ENCODE results near the gene OXSM.

The OXSM gene

DNA sequence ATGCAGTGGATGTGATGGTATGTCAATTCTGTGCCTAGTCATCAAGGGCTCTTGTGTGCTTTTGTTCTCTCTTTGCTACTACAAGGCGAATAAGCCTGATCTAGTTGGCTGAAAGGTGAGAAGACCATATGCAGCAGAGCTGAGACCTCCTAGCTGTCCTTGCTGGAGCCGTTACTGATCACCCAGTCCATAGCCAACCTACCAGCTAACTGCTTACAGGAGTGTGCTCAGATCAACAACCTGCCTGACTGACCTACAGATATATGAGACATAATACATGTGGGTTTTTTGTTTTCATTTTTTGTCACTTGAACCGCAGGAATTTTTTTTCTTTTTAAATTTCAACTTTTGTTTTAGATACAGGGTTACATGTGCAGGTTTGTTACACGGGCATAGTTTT is 22.8 kb downstream of the OXSM start:
- no peak for DNase-seq

DNA sequence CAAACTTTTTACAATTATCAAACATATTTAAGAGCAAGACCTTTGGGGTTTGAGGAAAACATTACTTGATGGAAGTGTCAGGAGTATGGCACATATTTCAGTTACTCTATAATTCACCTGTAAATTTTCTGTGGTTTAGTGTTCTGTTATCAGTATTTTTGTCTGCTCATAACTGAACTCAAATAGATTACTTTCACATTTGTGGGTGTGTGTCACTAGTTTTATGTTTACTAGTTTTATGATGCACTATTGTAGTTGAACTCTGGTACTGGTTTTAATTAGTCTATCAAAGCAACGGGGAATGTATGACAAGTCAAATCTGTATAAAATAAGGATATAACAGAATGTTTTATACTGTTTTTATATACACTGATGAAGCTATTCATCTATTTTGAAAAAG is 27.2 kb downstream of the OXSM start:
- no peak for DNase-seq

DNA sequence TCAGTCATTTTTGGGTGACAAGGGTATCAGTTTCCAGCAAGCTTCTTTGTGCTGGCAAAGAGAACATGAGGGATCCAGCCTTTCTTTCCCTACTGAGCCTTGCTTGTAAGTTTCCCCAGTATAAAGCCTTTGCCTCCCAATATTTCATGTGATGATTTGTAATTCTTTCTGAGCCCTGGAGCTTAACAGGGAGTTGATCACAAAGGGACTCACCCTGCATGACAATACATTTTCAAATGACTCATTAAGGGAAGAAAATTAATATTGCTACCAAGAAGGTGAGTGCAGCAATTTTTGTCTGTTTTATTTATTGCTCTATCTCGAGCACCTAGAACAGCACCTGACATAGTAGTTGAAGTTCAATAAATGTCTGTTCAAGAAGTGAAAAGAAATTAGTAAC is 27.7 kb downstream of the OXSM start:
- DNase-seq: no peak

DNA sequence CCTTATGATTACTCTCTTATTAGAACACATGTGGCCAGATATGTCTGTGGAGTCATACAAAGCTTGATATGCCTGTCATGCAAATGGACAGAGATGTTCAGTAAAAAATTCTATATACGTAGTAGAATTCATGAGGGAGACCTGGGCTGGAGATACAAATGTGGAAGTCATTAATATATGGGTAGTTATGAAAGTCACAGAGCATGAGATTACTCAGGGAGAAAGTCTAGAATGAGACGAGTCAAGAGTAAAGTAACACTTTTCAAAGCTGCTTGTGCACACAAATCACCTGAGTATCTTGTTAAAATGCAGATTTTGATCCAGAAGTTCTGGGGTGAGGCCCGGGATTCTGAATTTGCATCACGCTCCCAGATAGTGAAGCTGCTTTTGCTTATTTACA is 28.4 kb downstream of the OXSM start:
- no peak for DNase-seq

DNA sequence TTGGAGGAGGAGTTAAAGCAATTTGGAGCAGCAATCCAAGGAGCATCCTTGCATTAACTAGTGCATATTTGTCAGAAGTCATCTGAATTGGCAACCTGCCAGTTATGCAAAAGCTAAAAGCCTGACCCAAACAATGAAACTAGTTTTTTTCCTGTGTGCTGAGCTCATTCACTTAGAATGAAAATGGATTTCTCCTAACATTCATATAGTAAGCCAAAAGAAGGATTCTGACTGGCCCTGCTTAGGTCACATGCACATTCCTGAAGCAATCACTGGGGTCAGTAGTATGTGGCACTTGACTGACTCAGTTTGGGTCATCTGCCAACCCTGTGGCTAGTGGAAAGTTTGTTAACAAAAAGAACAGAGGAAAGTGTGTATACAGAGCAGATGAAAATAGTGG is 30.5 kb downstream of the OXSM start:
- DNase-seq: no peak

DNA sequence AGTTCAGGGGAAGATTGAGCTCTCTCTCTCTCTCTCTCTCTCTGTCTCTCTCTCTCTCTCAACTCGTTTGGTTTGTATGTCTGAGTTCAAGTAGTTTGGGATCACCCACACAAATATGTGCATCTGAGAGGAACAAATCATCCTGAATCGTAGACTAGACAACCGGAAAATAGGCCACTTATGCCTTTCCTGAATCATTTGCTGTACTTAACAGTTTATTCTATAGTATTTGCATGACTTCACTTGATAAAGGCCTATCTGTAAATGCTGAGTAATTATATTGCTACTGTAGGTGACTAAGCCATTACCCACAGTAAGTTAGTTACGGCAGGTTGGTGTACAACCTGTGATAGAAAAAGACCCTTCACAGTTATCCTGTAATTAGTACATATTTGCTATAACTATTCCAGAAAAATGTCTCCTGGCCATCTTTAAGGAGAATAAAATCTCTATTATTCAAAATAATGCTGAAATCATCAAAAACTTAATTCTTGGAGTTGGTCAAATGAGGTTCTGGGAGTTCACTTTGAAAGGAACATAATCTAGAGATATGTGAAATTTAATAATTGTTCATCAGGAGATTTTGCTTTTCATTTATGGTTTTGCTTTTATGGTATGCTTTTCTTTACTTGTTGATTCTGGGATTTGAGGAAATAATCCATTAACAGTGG is 31.1 kb downstream of the OXSM start:
- no peak for DNase-seq

DNA sequence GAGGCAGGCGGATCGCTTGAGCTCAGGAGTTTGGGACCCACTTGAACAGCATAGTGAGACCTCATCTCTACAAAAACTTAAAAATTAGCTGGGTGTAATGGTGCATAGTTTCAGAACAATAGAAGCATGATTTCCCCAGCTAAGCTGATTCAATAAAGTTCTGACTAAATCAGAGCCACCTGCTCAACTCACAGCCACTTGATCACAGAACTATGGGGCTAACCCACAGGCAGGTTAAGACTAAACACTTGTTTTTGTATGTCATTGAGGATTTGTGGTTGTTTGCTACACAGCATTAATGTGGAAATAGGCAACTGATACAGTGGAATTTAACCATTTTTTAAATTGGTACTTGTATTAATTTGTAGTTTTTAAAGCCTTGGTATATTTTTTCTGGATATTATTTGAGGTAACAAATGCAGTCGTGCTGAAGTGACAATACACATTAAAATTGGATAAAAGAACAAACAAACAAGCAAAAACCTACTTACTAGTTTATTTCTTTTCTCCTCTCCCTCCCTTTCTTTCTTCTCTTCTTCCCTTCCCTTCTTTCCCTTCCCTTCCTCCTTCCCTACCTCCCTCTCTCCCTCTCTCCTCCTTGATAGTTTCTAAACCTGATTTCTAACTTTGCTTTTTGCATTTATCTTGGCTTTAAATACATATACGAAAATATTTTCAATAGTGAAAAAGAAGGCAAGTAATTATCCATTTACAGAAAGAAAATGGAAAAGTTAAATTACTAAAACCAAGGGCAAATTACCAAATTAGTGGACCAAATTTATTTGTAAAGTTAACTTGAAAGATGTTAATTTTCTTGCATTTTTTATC is 32.1 kb downstream of the OXSM start:
- no peak for DNase-seq

DNA sequence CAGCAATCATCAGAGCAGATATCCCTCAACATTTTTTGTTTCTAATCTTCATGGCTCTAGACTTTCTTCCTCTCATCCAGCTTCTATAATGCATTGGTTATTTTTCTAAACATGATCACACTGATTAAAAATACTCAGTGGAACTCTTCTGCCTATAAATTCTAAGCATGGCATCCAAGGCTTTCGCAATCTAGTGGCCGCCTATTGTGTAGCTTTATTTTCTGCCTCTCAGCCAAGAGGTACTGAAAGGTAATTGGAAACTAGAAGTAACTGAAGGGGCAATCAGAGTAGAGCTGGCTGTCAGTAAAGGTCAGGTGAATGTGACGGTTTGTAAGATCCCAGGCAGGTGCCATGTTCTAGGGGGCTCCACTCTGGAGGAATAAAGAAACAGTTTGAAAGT is 33.4 kb downstream of the OXSM start:
- no peak for DNase-seq

DNA sequence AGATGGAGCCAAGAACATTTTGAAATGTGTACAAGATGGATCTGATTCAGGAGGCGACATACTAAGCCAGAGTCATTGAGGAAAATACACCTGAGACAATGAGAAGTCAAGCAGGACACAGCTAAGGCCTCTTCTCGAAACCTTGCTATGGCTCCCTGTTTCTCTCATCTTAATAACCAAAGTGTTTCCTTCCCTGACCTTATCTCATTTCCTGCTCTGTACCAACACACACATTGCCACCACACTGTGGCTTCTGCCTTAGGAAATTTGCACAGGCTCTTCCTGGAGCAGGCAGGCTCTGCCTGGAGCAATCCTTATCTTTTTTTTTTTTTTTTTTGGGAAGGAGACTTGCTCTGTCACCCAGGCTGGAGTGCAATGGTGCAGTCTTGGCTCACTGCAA is 36.6 kb downstream of the OXSM start:
- no peak for DNase-seq

DNA sequence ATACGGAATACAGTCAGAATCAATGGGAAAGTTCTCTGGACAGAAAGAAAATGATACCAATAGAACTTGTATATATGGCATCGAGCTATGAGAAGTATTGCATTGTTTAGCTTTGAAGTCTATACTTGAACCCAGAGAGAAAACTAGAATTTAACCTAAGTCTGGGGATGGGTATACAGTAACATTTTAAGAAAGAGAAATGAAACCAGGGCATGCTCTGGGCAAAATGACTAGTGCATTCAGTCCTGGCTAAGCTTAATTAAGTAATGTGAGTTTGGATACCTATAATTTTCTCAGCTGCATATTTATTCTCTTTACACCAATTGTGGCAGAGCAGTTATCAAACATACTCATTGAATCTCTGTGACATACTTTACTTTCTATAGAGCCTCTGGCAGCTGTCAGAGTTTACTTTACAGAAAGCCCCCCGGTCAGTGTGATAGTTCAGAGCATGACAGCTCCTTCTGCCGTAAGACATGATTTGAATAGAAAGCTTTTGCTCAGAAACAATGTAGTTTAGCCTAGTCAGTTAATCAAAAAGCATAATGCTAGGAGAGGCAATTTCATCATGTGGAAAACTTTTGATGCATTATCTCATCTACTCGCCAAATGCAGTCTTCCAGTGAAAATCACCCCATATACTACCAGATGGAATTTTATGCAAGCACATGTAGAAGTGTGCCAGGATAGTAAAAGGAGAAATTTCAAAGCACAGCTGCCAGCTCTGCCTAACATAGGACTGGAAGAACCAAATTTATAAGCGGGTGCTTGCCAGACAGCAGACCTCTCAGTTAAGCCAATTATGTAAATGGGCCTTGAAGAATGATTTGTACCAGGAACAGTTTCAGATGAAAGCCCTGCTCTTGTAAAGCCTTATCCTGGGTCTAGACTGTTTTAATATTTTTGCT is 40.7 kb downstream of the OXSM start:
- no peak for DNase-seq

DNA sequence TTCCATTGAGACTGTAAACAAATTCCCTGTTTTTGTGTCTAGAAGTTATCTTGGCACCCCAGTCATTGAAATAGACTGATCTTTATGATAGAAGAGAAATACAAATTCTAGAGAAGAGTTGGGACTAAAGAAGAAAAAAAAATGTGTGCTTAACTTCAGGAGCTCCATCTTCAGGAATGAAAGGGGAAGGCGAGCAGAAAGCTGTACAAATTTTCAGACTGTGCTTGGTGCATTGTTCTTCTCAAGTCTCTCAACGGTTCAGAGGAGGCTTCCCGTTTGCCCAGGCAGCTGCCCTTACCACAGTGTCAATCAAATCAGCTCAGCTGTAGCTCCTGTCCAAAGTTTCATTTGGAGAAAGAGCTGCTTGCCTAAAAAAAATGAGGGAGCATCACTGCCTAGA is 41.7 kb downstream of the OXSM start:
- DNase-seq: no peak

DNA sequence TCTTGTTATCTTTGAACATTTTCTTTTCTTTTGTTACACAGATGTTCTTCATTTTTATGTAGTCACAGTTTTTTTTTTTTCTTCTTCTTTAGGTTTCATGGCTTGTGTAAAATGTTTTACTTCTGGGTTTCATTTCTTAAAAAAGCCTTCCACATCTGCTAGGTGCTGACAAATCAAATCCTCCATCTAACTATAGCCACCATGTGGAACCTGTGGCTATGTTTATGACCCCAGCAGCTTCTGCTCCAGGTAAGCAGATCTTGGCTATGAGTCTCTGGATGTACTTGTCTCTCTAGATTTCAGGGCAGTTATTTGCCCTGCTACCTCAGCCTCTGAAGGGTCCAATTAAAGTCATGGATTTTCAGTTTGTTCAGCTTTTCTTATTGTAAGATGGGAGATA is 44.5 kb downstream of the OXSM start:
- DNase-seq: no peak

DNA sequence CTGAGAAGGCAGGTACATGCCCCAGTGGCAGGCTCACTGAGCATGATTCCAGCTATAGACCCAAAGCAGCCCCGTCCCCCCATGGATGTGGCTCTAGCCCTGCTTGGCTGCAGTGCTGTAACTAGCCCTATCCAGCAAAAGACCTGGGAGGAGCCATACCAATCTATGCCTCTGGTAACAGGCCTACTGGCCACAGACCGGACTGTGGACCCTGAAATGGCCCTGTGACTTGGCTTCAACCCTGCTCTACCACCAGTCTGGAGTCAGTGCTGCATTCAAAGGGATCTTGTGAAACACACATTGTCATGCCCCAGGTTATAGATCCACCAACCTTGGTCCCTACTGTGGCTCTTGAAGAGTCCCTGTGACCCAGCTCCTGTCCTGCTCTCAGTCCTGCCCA is 46.7 kb downstream of the OXSM start:
- no peak for DNase-seq

DNA sequence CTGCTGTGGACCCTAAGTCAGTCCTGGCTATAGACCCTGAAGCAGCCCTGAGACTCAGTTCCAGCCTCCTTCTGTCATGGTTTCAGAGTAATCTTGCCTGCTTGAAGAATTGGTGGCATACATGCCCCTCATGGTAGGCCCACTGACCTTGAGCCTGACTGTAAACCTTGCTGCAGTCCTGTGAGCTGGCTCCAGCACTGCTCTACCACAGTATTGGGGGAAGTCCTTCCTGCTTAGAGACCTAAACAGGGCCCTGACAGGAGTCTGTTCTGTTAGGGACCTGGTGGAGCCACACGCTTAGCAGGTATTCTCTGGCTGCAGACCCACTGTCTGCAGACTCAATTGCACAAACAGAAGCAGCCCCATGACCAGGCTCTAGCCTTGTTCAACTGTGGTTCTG is 47.1 kb downstream of the OXSM start:
- no peak for DNase-seq

DNA sequence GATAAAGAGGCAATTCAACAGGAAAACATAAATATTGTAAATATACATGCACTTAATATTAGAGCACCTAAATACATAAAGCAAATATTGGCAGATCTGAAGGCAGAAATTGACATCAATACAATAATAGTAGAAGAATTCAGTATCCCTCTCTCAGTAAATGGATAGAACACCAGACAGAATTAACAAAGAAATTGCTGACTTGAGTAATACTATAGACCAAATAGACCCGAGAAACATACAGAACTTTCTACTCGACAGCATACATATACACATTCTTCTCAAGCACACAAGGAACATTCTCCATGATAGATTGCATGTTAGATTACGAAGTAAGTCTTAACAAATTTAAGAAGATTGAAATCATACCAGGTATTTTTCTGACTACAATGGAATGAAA is 50.2 kb downstream of the OXSM start:
- DNase-seq: no peak

DNA sequence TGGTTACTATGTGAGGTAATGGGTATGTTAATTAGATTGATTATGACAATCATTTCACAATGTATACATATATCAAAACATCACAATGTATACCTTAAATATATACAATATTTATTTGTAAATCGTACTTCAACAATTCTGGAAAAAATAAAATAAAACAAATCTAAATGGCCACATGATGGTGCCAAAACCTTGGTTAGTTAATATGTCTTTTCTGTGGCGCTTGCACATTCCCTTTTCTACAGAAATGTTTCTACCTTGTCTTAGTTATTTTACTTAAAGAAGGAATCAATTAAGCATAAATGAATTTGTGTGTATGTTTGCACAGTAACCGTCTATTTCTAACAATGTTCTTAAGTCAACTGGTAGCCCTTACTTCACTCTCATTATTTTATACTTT is 53.4 kb downstream of the OXSM start:
- DNase-seq: no peak
